ENCODE data around the gene ARID4B. TPM values are rescaled to one million over a fixed set of nuclear protein-coding genes. Genes with fewer than 3 reads are reported as not detected.
A peak's percentile ranks its signal among the peaks of the same experiment; 100 is the strongest.

ARID4B gene
- total and polyA plus RNA-seq, 2 donors (not counting 3 experiments of a cell fraction or from before 2014, with no cell fraction given) = 6.7 to 40.7 TPM

DNA sequence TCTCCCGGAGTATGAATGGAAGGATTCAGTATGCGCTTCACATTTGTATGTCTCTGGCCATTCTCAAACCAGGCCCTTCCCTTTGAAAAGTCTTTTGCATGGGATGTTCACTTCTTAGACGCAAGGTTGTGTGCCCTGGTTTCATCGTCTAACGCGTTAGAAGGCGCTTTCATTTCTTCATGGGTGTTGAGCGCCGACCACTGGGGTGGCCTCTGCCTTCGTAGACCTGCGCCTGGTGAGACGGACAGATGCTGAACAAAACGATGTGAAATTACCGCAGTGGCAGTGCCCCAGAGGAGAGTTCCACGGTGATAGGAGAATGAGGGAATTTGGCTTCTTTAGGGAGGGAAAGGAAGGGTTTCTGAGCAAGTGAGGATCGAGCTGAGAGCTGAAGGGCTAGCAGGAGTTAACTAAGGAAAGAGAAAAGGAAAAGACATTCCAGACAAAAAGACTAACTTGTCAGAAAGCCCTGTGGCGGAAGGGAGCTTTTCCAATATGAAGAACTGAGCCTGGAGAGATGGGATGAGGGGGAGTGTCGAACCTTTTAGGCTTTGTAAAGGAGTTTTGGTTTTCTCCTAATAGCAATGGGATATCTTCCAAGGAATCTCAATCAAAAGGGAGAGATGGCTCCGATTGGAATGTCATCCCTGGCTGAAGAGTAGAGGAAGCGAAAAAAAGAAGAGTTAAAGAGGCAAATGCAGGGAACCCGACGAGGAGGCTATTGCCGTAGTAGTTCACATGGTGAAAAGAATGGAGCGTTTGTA lies 1.3 kb upstream of the ARID4B start:
- H3K79me2 ChIP-seq (ENCODE audit: control insufficient read depth, insufficient read depth, low read length) = peaks cover 73% of the 10 kb centered on the region
- no peaks in the 10 kb centered on the region for H3K9me1 ChIP-seq (replicated peaks; ENCODE audit: control insufficient read depth, extremely low read depth, insufficient read depth, low read length)
- H2AFZ ChIP-seq (ENCODE audit: low read depth, low read length) = peak overlapping the region; percentile 55
- no peaks in the 10 kb centered on the region for H3K27me3 ChIP-seq (ENCODE audit: control insufficient read depth in 2 of 2, insufficient read depth in 2 of 2, low read length in 2 of 2)
- H3K4me3 ChIP-seq (replicated peaks in 1 of 3; ENCODE audit: insufficient read depth in 1 of 3, low read depth in 1 of 3, low read length in 3 of 3) = peak overlapping the region; percentile 58 to 93 (median 68)
- no peaks in the 10 kb centered on the region for H3K9me3 ChIP-seq (replicated peaks; ENCODE audit: control insufficient read depth, insufficient read depth, low read length)
- H4K20me1 ChIP-seq (replicated peaks; ENCODE audit: control insufficient read depth, extremely low read depth, insufficient read depth, low read length) = peaks cover 9% of the 10 kb centered on the region
- BruUV-seq (replicated peaks) = TSS peak; percentile 80
- H3K4me1 ChIP-seq (ENCODE audit: control insufficient read depth, extremely low read depth, insufficient read depth, low read length) = peaks cover 28% of the 10 kb centered on the region
- dilution Hi-C loops (cut with MboI; ENCODE audit: extremely low pct_ligation_motif_present, low sequenced_read_pairs) (no loop called here), intact Hi-C loops (cut with micrococcal nuclease) (loop anchor here (2.0 to 10.0 kb wide), 4 partner anchors 132 to 675 kb away; partner anchors contain the start of genes B3GALNT2 and RBM34)
- H3K9ac ChIP-seq (replicated peaks; ENCODE audit: extremely low read depth, insufficient read depth, low read length) = peak overlapping the region; percentile 88
- H3K4me2 ChIP-seq (ENCODE audit: insufficient read depth, low read length) = peak overlapping the region; percentile 93
- FAIRE-seq (no peak), DNase-seq (ENCODE audit: low read depth, low spot score) (no peak)
- peak overlapping the region; percentile 79 for H3K27ac ChIP-seq (ENCODE audit: insufficient read depth, low read depth, low read length)
- H3K36me3 ChIP-seq (ENCODE audit: control insufficient read depth in 2 of 2, extremely low read depth in 1 of 2, insufficient read depth in 2 of 2, low read length in 2 of 2) = no peaks in the 10 kb centered on the region
- TF ChIP-seq POLR2AphosphoS5 (IDR thresholded peaks at IDR 0.05; ENCODE audit: insufficient read depth, low read depth, low read length) = no peak
- TF ChIP-seq JUN (IDR thresholded peaks at IDR 0.05; ENCODE audit: borderline replicate concordance, insufficient read depth, insufficient read length, low read depth) = no peak
- no peak for TF ChIP-seq FOS (IDR thresholded peaks at IDR 0.05; ENCODE audit: borderline replicate concordance, insufficient read depth, low read length)
- TF ChIP-seq, protein P1, sequence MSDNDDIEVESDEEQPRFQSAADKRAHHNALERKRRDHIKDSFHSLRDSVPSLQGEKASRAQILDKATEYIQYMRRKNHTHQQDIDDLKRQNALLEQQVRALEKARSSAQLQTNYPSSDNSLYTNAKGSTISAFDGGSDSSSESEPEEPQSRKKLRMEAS (IDR thresholded peaks at IDR 0.05; ENCODE audit: insufficient read depth, insufficient read length) = no peak
- TF ChIP-seq, protein P2, sequence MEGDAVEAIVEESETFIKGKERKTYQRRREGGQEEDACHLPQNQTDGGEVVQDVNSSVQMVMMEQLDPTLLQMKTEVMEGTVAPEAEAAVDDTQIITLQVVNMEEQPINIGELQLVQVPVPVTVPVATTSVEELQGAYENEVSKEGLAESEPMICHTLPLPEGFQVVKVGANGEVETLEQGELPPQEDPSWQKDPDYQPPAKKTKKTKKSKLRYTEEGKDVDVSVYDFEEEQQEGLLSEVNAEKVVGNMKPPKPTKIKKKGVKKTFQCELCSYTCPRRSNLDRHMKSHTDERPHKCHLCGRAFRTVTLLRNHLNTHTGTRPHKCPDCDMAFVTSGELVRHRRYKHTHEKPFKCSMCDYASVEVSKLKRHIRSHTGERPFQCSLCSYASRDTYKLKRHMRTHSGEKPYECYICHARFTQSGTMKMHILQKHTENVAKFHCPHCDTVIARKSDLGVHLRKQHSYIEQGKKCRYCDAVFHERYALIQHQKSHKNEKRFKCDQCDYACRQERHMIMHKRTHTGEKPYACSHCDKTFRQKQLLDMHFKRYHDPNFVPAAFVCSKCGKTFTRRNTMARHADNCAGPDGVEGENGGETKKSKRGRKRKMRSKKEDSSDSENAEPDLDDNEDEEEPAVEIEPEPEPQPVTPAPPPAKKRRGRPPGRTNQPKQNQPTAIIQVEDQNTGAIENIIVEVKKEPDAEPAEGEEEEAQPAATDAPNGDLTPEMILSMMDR (IDR thresholded peaks at IDR 0.05; ENCODE audit: extremely low read depth in 1 of 2, insufficient read depth in 1 of 2, low read depth in 1 of 2, low read length in 2 of 2) = no peak
- TF ChIP-seq EZH2 (IDR thresholded peaks at IDR 0.05; ENCODE audit: borderline replicate concordance, low read depth, low read length, severe bottlenecking) = no peak
- TF ChIP-seq POLR2A (IDR thresholded peaks at IDR 0.05; ENCODE audit: low read depth, low read length) = no peak
- TF ChIP-seq MYC (IDR thresholded peaks at IDR 0.05; ENCODE audit: low read depth, low read length) = no peak
- TF ChIP-seq GATA2 (IDR thresholded peaks at IDR 0.05; ENCODE audit: insufficient read depth, insufficient read length, low read depth, low read length) = no peak
- POLR2A ChIA-PET = interaction anchor here (0.5 to 2.2 kb wide), 2 partner anchors 15 to 38 kb away, joined by 3 to 8 read pairs; partner anchors contain the start of gene TBCE
- CTCF ChIA-PET = interaction anchor here (1.0 to 5.7 kb wide), 9 partner anchors 8 to 173 kb away, joined by 3 to 56 read pairs (median 4); no protein-coding TSS in a partner anchor
